NCI-H1105 (cell line): Measurements from ENCODE around the gene EGLN1.

Experiments
- DNase-seq: peaks from one replicate; lab custom pipeline; 2025; lab: John Stamatoyannopoulos, UW

The EGLN1 gene

DNA sequence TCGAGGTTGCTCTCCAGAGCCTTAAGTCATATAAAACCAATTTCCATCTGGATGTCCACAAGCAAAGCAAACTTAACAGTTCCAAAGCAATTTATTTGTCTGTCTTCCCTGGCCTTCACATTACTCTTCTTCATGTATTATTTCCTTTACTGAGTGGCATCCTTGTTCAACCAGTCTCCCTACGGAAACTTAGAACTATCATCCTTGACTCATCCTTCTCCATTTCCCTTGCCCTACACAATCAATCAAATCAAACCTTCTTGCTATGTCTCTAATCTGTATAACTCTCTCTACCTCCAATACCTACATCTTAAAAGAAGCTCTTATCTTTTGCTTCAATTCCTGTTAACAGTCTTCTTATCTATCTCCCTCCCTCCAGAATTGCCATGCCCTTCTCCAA lies 25.4 kb downstream of the EGLN1 start:
- no peak for DNase-seq

DNA sequence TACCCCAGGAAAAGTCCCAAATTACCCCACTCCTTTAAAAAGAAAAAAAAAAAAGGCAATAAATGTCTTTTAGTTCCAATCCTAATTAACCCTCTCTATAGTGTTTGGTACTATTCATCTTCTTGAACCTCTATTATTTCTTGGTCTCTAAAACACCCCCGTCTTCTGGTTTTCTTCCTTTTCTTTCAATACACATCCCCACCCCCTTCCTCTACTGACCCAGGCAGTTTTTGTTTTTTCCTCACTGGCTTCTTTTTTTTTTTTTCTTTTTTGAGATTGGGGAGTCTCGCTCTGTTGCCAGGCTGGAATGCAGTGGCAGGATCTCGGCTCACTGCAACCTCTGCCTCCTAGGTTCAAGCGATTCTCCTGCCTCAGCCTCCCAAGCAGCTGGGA lies 26.1 kb downstream of the EGLN1 start:
- DNase-seq = no peak

DNA sequence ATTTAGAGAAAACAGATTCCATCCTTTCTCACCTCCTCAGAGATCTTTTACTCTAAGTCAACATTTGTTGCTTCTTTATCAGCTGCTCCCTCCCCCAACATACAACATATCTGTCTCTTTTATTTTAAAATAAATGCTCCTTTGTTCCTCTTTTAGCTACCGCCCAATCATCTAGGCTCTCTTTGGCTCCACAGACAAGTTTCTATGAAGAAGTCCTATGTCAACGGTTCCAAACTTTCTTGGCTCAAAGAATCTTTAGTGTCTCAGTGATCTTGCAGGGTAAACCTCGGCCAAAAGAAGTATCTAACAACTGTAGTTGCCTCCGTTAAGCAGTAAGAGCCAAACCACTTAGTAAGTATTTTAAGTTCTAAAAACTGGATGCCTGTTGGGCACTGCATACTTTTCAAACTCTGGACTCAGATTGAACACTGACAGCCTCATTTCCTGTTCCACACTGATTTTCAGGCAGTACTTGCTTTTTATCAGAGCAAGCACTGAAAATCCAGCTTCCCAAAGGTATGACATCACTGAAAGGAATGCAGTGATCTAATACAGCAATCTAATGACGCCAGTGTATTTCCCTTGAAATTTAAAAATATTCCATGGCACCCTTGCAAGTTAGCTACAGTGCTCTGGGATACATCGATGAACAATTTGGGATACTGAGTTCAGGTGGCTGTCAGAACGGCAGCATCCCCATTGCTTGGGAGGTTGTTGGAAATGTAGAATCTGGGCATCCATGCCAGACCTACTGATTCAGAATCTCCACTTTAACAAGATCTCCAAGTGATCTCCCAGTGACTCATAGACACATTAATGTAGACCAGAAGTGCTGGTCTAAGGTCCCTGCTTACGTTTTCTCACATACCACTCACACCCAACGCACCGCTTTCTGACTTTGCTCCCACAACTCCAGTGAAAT lies 26.8 kb downstream of the EGLN1 start:
- DNase-seq = no peak

DNA sequence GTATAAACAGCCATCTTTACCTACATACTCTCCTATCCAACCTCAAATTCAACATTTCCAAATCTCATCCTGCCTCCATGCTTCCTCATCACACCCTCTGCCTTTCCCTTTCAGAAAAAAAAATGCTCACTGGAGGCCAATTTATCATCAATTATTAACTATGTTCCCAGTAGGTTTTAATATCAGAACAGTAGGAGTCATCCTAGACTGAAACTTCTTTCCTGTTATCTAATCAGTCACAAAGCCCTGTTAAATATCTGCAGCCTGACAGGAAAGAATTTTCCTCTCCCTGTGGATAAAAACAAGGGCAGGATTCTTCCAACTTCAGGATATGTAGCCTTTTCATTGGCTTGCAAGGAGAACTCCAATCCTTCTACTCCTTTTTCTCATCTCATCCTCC lies 28.4 kb downstream of the EGLN1 start:
- no peak for DNase-seq

DNA sequence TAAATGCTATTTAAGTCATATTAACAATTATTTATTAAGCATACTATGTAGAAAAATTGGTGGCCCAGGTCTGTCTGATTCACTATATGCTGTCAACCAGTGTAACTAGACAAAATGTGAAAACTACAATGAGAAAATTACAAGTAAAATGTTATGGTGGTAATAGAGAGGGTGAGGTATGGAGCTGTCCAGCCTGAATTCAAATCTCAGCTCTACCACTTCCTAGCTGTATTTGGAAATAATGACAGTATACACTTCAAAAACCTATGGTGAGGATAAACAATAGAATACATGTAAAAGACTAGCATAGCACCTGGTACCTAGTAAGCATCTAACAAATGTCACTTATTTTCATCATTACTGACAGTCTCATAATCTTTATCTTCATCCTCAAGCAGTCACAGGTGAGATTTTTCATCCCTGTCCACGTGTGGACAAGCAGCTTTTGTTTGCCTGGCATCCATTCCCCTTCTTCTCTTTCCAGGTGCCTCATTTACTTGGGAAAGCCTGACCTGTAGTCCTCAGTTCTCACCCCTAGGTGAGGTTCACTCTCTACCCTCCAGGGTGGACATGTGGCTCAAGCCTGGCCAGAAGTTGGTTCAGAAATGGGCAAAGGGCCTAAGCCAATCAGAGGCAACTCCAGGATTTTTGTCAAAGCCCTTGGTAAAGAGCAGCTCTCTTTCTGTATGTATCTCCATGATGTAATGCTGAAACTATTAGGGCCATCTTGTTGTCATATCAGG lies 29.5 kb downstream of the EGLN1 start:
- no peak for DNase-seq

DNA sequence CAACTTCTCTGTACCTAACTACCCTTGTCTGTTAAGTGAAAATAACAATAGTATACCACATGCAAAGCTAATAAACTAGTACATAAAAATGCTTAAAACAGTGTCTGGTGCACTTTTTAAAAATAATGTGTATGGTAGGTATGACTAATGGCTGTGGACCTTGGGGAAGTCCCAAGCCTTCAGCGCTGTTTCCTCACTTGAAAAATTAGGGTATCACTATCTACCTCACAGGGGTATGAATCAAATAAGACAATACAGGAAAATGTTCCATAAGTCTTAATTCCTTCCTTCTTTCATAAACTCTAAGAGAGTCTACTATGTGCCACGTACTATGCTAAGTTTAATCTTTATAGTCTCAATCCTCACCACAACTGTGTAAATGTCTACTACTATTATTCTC lies 32.0 kb downstream of the EGLN1 start:
- DNase-seq = no peak

DNA sequence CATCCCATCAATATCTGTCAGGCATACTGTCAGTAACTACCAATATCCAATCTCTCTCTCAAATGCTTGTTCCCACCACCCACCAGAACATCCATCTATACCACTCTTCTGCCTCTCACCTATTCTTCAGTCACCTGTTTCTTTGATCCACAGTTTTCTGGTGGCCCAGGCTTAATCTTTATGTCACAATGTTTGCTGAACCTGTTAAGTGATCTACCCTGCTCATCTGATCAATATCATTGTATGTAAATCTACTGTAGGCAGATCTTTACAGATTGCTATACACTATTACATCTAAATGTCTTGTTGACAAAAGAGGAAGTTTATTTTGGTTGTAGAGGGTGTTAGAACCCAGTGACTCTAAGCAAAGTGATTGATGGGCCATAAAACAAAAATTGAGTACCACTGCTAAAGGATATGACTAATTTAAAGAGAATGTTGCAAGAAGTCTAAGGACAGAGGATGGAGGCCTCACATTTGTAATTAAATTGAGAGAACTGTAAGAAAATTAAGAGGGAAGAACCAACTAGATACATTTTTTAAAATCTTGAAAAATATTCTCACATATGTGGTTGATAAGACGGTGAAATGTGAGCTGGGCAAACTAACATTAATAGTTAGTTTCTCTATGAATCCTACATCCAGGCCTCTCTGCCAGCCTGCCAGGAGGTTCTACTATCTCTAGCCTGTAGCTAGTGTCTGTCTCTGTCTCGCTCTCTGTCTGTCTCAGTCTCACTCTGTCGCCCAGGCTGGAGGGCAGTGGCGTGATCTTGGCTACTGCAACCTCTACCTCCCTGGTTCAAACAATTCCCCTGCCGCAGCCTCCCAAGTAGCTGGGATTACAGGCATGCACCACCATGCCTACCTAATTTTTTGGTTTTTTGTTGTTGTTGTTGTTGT lies 34.1 kb downstream of the EGLN1 start:
- DNase-seq = no peak

DNA sequence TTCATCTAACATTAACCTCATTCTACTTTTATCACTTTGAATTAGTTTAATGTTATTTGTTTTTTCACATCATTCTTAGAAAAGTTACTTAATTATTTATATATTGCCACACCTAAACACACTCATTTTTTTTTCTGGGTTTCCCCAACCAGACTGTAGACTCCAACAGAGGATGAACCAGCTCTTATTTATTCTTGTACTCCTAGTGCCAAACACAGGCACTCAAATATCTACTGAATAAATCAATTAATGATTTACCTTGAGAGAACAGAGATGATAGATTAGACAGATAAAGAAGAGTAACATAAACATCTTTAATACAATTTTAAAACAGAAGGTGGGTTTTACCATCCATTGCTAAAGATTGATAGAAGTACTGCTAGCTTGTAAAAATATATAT lies 35.6 kb downstream of the EGLN1 start:
- no peak for DNase-seq

DNA sequence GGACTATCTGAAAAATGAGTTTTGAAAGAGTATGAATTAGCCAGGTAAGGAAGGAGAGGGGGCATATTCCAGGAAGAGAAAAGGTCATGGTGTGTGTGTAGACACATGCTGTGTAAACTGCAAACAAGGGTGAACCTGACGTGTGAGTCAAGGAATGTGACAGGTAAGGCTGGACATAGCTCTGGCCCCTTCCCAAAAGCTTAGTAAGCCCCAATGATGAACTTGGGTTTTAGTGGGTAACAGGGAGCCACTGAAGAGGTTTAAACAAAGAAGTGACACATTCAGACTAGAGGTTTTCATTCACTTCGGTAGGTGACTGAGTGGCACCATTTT lies 36.7 kb downstream of the EGLN1 start:
- no peak for DNase-seq

DNA sequence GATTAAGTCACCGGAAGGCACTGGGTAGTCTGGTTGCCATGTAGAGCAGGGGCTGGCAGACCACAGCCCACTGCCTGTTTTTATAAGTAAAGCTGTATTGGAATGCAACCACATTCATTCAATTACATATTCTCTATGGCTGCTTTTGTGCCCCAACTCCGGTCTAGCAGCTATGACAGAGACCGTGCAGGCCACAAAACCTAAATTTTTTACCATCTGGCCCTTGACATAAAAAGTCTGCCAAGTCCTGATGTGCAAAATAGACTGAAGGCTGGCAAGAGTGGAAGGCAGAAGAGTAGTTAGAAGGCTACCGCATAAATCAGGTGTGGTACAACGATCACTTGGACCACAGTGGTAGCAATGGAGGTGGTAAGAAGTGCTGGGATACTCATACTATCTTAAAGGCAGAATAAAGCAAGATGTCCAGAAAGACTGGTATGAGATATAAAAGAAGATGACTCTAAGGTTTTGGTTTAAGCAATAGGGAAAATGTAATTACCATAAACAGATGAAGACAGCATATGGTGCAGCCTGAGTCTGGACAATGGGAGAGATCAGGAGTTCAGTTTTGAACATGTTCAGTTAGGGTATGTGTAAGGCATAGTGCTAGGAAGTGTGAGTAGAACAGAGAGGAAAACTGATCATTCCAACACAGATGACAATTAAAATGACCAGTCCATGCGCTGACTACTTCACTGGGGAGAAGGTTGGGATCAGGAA lies 37.2 kb downstream of the EGLN1 start:
- DNase-seq = no peak

DNA sequence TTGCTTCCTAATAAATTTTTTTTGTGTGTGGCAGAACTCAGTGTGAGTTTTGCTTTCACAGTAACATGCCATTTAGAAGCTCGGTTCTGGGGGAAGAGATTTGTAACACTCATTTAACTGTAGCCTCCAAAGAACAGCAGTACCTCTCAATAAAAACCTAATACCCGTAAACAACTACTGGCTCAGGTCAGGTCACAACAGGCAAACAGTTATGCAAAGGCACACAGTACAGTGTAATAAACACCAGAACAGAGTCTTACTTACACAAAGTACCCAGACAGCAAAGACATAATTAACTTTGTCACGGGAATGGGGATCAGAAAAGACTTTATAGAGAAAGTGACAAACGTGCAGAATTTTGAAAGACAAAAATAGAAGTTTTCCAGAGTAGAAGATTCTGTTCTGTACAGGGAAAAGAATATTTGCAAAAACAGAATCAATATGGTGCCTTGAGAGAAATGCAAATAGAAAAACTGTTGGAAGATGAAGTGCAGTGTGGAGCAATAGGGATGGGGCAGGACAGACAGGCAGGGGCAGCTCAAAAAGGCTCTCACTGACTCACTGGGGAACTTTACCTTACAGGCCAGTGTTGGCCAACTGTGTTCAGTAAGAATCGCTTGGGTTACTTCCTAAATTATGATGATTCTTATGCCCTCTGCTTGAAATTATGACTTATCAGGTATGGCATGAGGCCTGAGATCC lies 38.8 kb downstream of the EGLN1 start:
- no peak for DNase-seq

DNA sequence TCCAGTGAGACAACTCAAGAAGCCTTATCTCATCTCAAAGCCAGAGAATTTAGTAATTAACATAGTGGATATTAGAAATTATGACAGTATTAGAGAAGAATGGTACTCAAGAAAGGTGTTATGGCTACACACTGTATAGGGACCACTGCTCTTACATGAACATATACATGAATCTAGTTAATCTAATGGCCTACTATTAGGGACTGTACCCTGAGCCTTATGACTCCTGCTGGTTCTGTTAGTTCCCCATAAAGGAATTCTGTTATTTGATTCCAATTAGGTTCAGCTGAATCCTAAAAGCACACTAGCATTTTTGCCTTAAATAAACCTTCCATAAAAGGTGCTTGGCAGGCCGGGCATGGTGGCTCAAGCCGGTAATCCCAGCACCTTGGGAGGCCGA lies 39.7 kb downstream of the EGLN1 start:
- no peak for DNase-seq

DNA sequence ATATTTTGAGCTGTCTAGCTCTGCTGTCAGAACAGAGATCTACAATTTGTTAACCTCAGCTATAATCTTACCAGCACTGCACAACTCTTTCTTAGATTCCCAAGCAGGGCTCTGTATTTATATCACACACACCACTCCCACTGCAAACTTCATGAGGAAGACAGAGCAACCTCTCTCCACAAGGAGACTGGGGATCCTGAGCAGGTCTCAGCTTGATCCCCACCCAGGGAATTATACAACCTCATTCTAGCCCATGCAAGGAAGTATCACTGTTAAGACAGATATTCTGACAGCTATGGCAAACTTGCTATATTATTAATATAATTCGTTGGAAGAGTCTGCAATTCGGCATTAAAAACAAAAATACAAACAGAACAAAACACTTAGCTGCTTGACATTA lies 40.4 kb downstream of the EGLN1 start:
- DNase-seq = no peak

DNA sequence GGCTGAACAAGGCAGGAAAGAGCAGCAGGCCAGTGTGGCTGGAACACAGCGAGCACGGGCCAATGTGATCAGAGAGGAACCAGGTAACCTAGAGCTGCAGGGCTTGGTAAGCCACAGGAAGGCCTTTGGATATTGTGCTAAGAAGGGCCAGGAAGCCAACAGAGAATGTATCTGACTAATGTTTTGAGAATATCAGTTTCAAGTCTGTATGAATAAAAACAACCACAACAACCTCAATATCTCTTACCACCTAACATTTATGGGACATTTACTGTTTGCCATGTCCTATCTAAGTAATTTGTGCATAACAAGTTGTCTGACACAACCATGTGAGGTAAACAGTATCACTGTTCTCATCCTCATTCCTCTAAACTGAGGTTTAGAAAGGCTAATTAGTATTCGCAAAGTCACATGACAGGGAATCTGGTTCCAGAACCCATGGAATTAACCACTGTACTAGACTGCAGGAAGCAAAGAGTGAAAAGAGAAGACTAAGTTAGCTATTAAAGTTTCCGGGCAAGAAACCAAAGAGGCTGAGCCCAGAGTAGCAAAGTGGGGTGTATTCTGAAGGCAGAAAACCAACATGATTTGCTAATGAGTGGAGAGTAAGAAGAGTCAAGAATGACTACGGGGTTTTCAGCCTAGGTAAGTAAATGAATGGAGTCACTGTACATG lies 45.1 kb downstream of the EGLN1 start:
- DNase-seq = no peak

DNA sequence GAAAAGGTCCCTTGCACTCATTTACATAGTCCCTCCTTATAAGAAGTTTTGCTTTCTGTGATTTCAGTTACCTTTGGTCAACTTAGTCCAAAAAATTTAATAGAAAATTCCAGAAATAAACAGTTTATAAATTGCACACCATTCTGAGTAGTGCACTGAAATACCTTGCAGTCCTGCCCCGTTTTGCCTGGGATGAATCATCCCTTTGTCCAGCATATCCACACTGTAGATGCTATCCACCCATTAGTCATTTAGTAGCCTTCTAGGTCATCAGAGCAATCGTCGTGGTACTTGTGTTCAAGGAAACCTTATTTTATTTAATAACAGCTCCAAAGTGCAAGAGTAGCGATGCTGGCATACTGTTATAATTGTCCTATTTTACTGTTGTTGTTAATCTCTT lies 46.0 kb downstream of the EGLN1 start:
- no peak for DNase-seq

DNA sequence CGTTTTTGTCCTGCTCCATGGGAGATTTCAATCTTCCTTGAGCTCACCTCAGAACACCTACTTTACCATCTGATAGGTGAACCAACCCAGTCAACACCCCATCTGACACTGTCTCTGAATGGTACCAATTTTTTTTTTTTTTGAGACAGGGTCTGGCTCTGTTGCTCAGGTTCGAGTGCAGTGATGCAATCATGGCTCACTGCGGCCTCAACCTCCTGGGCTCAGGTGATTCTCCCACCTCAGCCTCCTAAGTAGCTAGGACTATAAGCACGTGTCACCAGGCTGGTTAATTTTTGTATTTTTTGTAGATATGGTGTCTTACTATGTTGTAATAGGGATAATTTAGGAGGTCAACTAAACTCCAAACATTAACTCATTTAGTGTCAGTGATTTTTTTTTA lies 47.7 kb downstream of the EGLN1 start:
- DNase-seq = no peak

DNA sequence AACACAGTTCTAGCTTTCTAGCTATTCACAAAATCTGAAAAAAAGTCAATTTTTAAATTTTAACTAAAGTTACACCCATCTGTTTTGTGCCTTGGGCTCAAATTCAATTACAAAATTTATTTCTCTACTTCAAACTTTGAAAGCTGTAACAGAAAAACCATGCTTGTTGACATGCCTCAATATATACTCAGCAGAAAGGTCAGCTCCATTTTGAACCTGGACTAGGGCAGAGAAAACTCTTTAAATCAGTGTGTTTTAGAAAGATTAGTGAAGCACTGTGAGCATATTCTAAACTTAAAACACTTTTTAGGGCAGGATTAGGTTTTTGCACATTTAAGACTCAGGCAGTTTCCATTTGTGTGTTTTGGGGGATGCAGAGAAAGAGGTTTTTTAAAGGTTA lies 49.6 kb downstream of the EGLN1 start:
- no peak for DNase-seq

DNA sequence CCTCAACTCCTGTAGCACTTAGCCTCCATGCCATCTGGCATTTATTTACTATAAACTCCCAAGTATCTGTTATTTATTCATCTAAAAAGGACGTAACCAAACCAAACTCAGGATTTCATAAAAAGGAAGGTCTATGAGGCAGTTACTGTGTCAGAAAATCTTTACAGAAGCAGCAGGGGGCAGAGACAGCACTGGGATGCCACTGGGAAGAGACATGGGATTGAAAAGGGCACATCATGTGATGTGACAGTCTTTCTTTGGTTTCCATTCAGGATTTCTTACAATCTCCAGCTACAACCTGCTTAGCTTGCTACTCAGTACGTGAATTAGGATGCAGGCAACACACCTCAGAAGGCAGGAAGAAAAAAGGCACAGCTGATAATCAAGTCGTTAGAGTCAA lies 52.8 kb downstream of the EGLN1 start:
- no peak for DNase-seq

DNA sequence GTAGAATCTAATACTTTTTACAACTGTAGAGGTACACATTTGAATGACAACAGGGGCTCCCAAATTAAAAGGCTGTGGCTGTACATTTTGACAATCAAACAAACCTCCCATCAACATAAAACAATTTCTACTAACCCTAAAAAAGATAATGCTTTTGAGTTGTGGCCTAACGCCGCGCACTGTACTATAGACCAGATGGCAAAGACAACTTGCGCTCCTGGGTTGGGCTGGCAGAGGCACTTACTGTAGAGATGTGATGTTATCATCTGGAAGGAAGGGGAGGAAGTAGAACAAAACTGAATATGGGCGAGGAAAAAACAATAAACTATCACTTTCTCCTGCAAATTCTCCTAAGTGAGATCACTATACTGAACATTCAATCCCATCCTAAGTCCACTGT lies 57.9 kb downstream of the EGLN1 start:
- DNase-seq = no peak

DNA sequence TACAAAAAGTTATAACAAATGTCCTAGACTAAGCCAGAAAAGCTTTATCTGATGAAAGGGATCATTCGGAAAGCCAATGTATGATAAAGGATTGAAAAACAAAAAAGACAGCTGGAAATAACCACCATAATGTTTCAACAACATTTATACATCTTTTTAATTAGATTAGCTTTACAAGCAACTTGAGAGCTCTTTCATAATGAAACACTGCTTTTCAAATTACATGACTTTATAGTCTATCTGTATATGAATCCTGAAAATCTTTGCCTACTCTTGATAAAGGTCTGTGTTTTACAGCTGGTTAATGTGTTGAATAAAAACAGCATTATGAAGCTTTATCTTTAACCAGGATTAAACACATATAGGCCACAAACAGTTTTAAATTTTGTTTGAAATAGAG lies 58.5 kb downstream of the EGLN1 start:
- DNase-seq = no peak

DNA sequence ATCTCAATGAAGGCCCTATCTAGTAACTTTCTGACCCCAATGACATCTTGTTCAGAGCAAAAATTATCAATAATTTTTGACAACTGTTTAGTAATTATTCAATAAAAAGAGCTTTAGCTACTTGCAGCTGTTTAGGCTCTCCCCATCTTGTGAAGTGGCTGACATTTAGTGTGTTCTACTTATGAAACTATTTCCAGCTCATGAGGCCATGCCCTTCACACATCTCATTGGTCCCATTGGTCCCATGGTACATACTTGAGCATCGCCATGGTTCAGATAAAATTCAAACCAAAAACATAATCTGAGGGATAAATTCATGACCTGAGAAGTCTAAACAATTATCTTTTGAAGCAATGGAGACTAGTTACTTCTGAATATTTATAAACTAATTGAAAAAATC lies 59.8 kb downstream of the EGLN1 start:
- DNase-seq = no peak
